ENCODE measurements around the gene LMF1.

- TF ChIP-seq POLR2A (IDR thresholded peaks at IDR 0.05) (no peak), CTCF (IDR thresholded peaks at IDR 0.05) (no peak)
Observed at GRCh38 chr16:1013593-1013900, 42.8 kb upstream of the LMF1 start.
